K562 (cell line): Measurements from ENCODE around the gene TAF12. TPM values are rescaled to one million over a fixed set of nuclear protein-coding genes. Genes with fewer than 3 reads are reported as not detected.

Source experiments
- CHD1 ChIP-seq: fragments of 200-600 bp; sonication (generic); IDR thresholded peaks from one replicate; pipeline ENCODE4 v1.6.1; 2012; ENCODE audit warnings: mild to moderate bottlenecking, moderate library complexity, low read length, inconsistent platforms
- HDAC2 ChIP-seq: fragments of 450-650 bp; IDR thresholded peaks from 2 replicates; pipeline ENCODE4 v1.6.1; 2016; ENCODE audit warnings: mild to moderate bottlenecking
- HNRNPL ChIP-seq: fragments of 200-400 bp; formaldehyde crosslinking; IDR thresholded peaks from 2 replicates; pipeline ENCODE4 v1.6.1; 2017; ENCODE audit warnings: low read depth, mild to moderate bottlenecking, low read length
- MTA2 ChIP-seq: fragments of 450-650 bp; IDR thresholded peaks from 2 replicates; pipeline ENCODE4 v1.6.1; 2016; ENCODE audit warnings: low read depth
- NBN ChIP-seq: fragments of 450-650 bp; IDR thresholded peaks from 2 replicates; pipeline ENCODE4 v1.6.1; 2016; ENCODE audit warnings: low read depth, mild to moderate bottlenecking
- NFE2 ChIP-seq: IDR thresholded peaks from 2 replicates; pipeline ENCODE4 v1.6.1; 2014; ENCODE audit warnings: antibody characterized with exemption, low read depth
- TRIM25 ChIP-seq: fragments of 450-650 bp; IDR thresholded peaks from 2 replicates; pipeline ENCODE4 v1.7.0; 2016; ENCODE audit warnings: borderline replicate concordance
- ZBTB40 ChIP-seq, 2 experiments: fragments of 450-650 bp in 1 of 2; sonication (generic) in 1 of 2; formaldehyde crosslinking in 1 of 2; IDR thresholded peaks; 2 replicates each; pipeline versions ENCODE4 v1.7.1 to v1.9.0; 2016 to 2022; ENCODE audit warnings: inconsistent platforms in 1 of 2, mild to moderate bottlenecking in 1 of 2, missing genetic modification reagents in 1 of 2
- ZNF184 ChIP-seq: sonication (generic); formaldehyde crosslinking; IDR thresholded peaks from 2 replicates; pipeline ENCODE4 v1.5.0; 2020; ENCODE audit warnings: missing genetic modification reagents
- ZNF239 ChIP-seq: fragments of 250-450 bp; sonication (Bioruptor Pico); IDR thresholded peaks from 2 replicates; pipeline ENCODE4 v1.4.0; 2020; ENCODE audit warnings: mild to moderate bottlenecking
- ZNF584 ChIP-seq: fragments of 200-800 bp; sonication (Bioruptor generic); IDR thresholded peaks from 2 replicates; pipeline ENCODE4 v1.6.1; 2016; ENCODE audit warnings: low read depth, mild to moderate bottlenecking, missing genetic modification characterization, missing compliant biosample characterization
- ZNF644 ChIP-seq: fragments of 200-800 bp; sonication (Bioruptor generic); IDR thresholded peaks from 2 replicates; pipeline ENCODE4 v1.6.1; 2016; ENCODE audit warnings: low read depth, missing genetic modification characterization, missing compliant biosample characterization
- polyA plus RNA-seq, 8 experiments: library from polyadenylated mRNA; depleted of rRNA in 4 of 8; stranded (reverse) in 5 of 8; unstranded in 3 of 8; fragments of >200 nt; fragmentation: Nextera tagmentation in 2 of 8; fragmentation: Illumina TruSeq in 1 of 8; extraction: Ambion mirVana in 2 of 8; extraction: Trizol in 1 of 8; gene quantifications; 2 replicates each; pipeline versions ENCODE4 v1.2.1 to v1.2.3, GENCODE V29; 2011 to 2014; ENCODE audit warnings: inconsistent platforms in 1 of 8, missing spikeins in 1 of 8
- total RNA-seq, 7 experiments: library from RNA; depleted of rRNA in 6 of 7; stranded (reverse); fragments of >200 nt in 6 of 7; fragmentation: Illumina TruSeq in 2 of 7; extraction: Trizol in 2 of 7; gene quantifications; 2 replicates each; pipeline versions ENCODE4 v1.2.1 to v1.2.3, GENCODE V29; 2011 to 2021; ENCODE audit warnings: low replicate concordance in 1 of 7
- TF ChIP-seq, protein P1 (sequence below): fragments of 250-450 bp; sonication (Bioruptor Pico); IDR thresholded peaks from 2 replicates; pipeline ENCODE4 v1.4.0; 2020; ENCODE audit warnings: mild to moderate bottlenecking
- TF ChIP-seq, protein P2 (sequence below): sonication (generic); formaldehyde crosslinking; IDR thresholded peaks from 2 replicates; pipeline ENCODE4 v1.5.0; 2020; ENCODE audit warnings: missing genetic modification reagents

Gene TAF12
- total and polyA plus RNA-seq, 9 of the 15 experiments (the other 6 are each of a cell fraction or from before 2014, with no cell fraction given), result 31.6 to 89.0 (median 50.5) TPM

DNA sequence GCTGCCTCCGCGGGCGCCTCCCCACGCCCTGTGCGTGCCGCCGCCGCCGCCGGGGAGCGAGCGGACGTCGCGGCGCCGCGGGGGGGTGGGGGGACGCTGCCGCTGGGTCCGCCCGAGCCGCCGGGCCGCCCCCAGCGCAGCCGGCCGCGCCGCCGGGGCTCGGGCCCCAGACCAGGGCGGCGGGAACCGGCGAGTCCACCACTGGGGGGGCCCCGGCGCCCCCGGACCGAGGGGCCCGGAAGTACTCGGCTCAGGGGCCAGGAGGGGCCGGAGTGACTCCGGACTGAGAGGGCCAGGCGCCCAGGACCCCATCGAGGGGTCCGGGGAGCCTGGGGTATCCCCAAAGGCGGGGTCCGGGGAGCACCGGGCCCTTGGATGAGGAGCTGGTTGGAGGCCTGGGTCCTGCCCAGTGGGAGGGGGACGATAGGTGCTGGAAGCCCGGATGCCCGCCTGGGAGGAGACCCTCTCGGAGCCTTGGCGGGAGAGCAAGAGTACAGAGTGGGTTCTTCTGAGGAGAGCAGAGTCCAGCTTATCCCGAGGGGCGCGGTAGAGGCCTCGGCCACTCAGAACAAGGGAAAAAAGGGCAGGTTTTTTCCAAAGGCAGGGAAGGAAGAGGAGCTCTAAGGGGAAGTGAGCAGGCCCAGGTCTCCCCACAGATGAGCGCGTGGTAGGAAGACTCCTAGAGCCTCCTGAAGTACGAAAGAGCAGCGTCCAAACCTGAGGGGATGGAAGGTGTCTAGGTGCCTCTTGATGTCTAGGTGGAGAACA, 26.3 kb upstream of the TAF12 start (continued):
- TF ChIP-seq ZBTB40 (IDR thresholded peaks at IDR 0.05), result peak; percentile 56; the same call in 1 of the 2 replicates
- no peak for TF ChIP-seq ZBTB40 (CRISPR knock-in tag; IDR thresholded peaks at IDR 0.05)
- no peak for TF ChIP-seq ZNF239 (CRISPR knock-in tag)
- TF ChIP-seq ZNF184 (CRISPR knock-in tag), result no peak
- no peak for TF ChIP-seq MTA2
- TF ChIP-seq, protein P1, sequence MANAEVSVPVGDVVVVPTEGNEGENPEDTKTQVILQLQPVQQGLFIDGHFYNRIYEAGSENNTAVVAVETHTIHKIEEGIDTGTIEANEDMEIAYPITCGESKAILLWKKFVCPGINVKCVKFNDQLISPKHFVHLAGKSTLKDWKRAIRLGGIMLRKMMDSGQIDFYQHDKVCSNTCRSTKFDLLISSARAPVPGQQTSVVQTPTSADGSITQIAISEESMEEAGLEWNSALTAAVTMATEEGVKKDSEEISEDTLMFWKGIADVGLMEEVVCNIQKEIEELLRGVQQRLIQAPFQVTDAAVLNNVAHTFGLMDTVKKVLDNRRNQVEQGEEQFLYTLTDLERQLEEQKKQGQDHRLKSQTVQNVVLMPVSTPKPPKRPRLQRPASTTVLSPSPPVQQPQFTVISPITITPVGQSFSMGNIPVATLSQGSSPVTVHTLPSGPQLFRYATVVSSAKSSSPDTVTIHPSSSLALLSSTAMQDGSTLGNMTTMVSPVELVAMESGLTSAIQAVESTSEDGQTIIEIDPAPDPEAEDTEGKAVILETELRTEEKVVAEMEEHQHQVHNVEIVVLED (CRISPR knock-in tag), result peak; percentile 95
- peak; percentile 64 for TF ChIP-seq CHD1
- no peak for TF ChIP-seq ZNF644
- no peak for TF ChIP-seq HDAC2
- TF ChIP-seq ZNF584, result no peak
- no peak for TF ChIP-seq HNRNPL
- TF ChIP-seq NBN, result no peak
- TF ChIP-seq, protein P2, sequence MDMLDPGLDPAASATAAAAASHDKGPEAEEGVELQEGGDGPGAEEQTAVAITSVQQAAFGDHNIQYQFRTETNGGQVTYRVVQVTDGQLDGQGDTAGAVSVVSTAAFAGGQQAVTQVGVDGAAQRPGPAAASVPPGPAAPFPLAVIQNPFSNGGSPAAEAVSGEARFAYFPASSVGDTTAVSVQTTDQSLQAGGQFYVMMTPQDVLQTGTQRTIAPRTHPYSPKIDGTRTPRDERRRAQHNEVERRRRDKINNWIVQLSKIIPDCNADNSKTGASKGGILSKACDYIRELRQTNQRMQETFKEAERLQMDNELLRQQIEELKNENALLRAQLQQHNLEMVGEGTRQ (CRISPR knock-in tag), result no peak
- TF ChIP-seq TRIM25, result 0 out of 2 replicates have a peak, but pooled peaks have one; percentile 9
- TF ChIP-seq NFE2, result no peak
